ENCODE data around the gene TRIM9.

GRCh38 chr14:51129130-51129529 is 34.2 kb upstream of the TRIM9 start:
- TF ChIP-seq POLR2A (IDR thresholded peaks at IDR 0.05) = no peak
- no peak for TF ChIP-seq CTCF (IDR thresholded peaks at IDR 0.05 in 4 of 5, conservative IDR thresholded peaks at IDR 0.05 in 1 of 5)

Data from gastrocnemius medialis (tissue), 4 donors.